HepG2 (cell line): ENCODE results near the gene CTXN1. TPM values are rescaled to one million over a fixed set of nuclear protein-coding genes. Genes with fewer than 3 reads are reported as not detected.

Source experiments
- ATAC-seq: fragments of 200-7000 bp; cut with Tn5 transposase; 3 replicates; pipeline ENCODE4 v1.9.1; 2020; ENCODE audit warnings: mild to moderate bottlenecking, moderate library complexity
- BruUV-seq: library from RNA; stranded (reverse); fragments of 400-500 nt; replicated peaks from 2 replicates; lab custom pipeline; 2021; lab: Mats Ljungman, UMichigan
- CTCF ChIA-PET: fragments of 300-600 bp; formaldehyde crosslinking; extraction: SDS; loops from one replicate; lab custom pipeline; 2021; ENCODE audit warnings: low total read pairs, inconsistent platforms, low intra/inter-chr PET ratio; lab: Yijun Ruan, JAX
- POLR2A ChIA-PET: fragments of 350-600 bp; sonication (Branson Sonifier 250); formaldehyde crosslinking; loops from one replicate; lab custom pipeline; 2020; ENCODE audit warnings: antibody characterized with exemption, inconsistent platforms; lab: Yijun Ruan, JAX
- DNase-seq: peaks from one replicate; pipeline ENCODE4 v3.0.0-alpha.2; 2015; ENCODE audit warnings: low spot score
- FAIRE-seq: peaks from 3 replicates; lab custom pipeline; 2011; peaks lifted over from hg19 to GRCh38; lab: Jason Lieb, UNC
- H2AFZ ChIP-seq: one replicate; pipeline ENCODE4 v1.6.1; 2011; ENCODE audit warnings: low read length, inconsistent platforms
- H3K27ac ChIP-seq: fragments of 300-600 bp; 3 replicates; pipeline ENCODE4 v1.8.0; 2011; ENCODE audit warnings: mixed run types, mild to moderate bottlenecking, mixed read lengths, low read length, inconsistent platforms; ENCODE audit not compliant: insufficient read depth; ENCODE audit errors: extremely low read length
- H3K27me3 ChIP-seq, 2 experiments: fragments of 200-600 bp in 1 of 2; 2 replicates in 1 of 2; 3 replicates in 1 of 2; pipeline versions ENCODE4 v1.6.0 to v1.8.0; 2011; ENCODE audit warnings: low read length in 2 of 2, mild to moderate bottlenecking in 2 of 2, moderate library complexity in 2 of 2, inconsistent platforms in 1 of 2; ENCODE audit not compliant: insufficient read depth in 2 of 2, control insufficient read depth in 1 of 2
- H3K36me3 ChIP-seq, 2 experiments: fragments of 200-600 bp in 1 of 2; replicated peaks in 1 of 2; 2 replicates in 1 of 2; 3 replicates in 1 of 2; pipeline versions ENCODE4 v1.5.1 to v1.8.0; 2011; ENCODE audit warnings: low read length in 2 of 2, inconsistent platforms in 1 of 2; ENCODE audit not compliant: insufficient read depth in 2 of 2, control insufficient read depth in 1 of 2
- H3K4me1 ChIP-seq: 2 replicates; pipeline ENCODE4 v1.5.1; 2012; ENCODE audit warnings: low read length, inconsistent platforms; ENCODE audit not compliant: insufficient read depth
- H3K4me2 ChIP-seq: 2 replicates; pipeline ENCODE4 v1.6.0; 2011; ENCODE audit warnings: low read depth, low read length, inconsistent platforms
- H3K4me3 ChIP-seq, 3 experiments: fragments of 200-600 bp in 1 of 3; sonication (generic), shearing (Covaris generic) in 1 of 3; replicated peaks in 1 of 3; 2 replicates each; pipeline ENCODE4 v1.5.1; 2011 to 2016; ENCODE audit warnings: low read length in 3 of 3, inconsistent platforms in 2 of 3, low read depth in 2 of 3, mild to moderate bottlenecking in 2 of 3, control low read depth in 1 of 3, mixed read lengths in 1 of 3; ENCODE audit not compliant: insufficient read depth in 1 of 3
- H3K79me2 ChIP-seq: one replicate; pipeline ENCODE4 v1.6.1; 2011; ENCODE audit warnings: low read length, inconsistent platforms; ENCODE audit not compliant: insufficient read depth
- H3K9ac ChIP-seq: 2 replicates; pipeline ENCODE4 v1.6.0; 2011; ENCODE audit warnings: mild to moderate bottlenecking, low read depth, low read length, inconsistent platforms; ENCODE audit not compliant: insufficient read depth
- H3K9me3 ChIP-seq: 2 replicates; pipeline ENCODE4 v1.5.1; 2012; ENCODE audit warnings: mild to moderate bottlenecking, low read length
- H4K20me1 ChIP-seq: 2 replicates; pipeline ENCODE4 v1.6.0; 2011; ENCODE audit warnings: inconsistent platforms, mild to moderate bottlenecking, low read length, moderate library complexity; ENCODE audit not compliant: insufficient read depth
- FOXO4 ChIP-seq: sonication (generic); formaldehyde crosslinking; conservative IDR thresholded peaks from 2 replicates; pipeline ENCODE4 v1.8.1; 2023; ENCODE audit warnings: missing genetic modification reagents
- HNF1A ChIP-seq, 2 experiments: sonication (generic) in 1 of 2; formaldehyde crosslinking in 1 of 2; IDR thresholded peaks; 2 replicates each; pipeline versions ENCODE4 v1.4.0 to v1.6.1; 2016 to 2020; ENCODE audit warnings: borderline replicate concordance in 1 of 2, low read depth in 1 of 2, mild to moderate bottlenecking in 1 of 2, missing genetic modification reagents in 1 of 2
- IRX3 ChIP-seq: sonication (generic); formaldehyde crosslinking; IDR thresholded peaks from 2 replicates; pipeline ENCODE4 v1.8.1; 2023; ENCODE audit warnings: mild to moderate bottlenecking, low read depth, missing genetic modification reagents, borderline replicate concordance
- KDM1A ChIP-seq: IDR thresholded peaks from 2 replicates; pipeline ENCODE4 v1.6.1; 2016; ENCODE audit warnings: missing compliant biosample characterization
- MXI1 ChIP-seq: IDR thresholded peaks from 3 replicates; pipeline ENCODE4 v1.6.1; 2012; ENCODE audit warnings: low read depth, low read length, inconsistent platforms, borderline replicate concordance
- RBAK ChIP-seq: sonication (generic); formaldehyde crosslinking; IDR thresholded peaks from 2 replicates; pipeline ENCODE4 v1.5.1; 2020; ENCODE audit warnings: mild to moderate bottlenecking, missing genetic modification reagents
- SOX13 ChIP-seq, 3 experiments: fragments of 450-650 bp in 1 of 3; sonication (generic) in 1 of 3; formaldehyde crosslinking in 1 of 3; IDR thresholded peaks in 2 of 3; conservative IDR thresholded peaks in 1 of 3; 2 replicates each; pipeline versions ENCODE4 v1.5.0 to v1.6.1; 2016 to 2020; ENCODE audit warnings: antibody characterized with exemption in 1 of 3, mild to moderate bottlenecking in 1 of 3, missing compliant biosample characterization in 1 of 3, missing genetic modification reagents in 1 of 3, moderate library complexity in 1 of 3
- ZFP82 ChIP-seq: sonication (generic); formaldehyde crosslinking; IDR thresholded peaks from 2 replicates; pipeline ENCODE4 v1.5.1; 2020; ENCODE audit warnings: mild to moderate bottlenecking, missing genetic modification reagents, borderline replicate concordance
- ZNF274 ChIP-seq: sonication (generic); formaldehyde crosslinking; IDR thresholded peaks from 2 replicates; pipeline ENCODE4 v1.5.1; 2020; ENCODE audit warnings: mild to moderate bottlenecking, missing genetic modification reagents
- ZNF335 ChIP-seq: sonication (generic); formaldehyde crosslinking; IDR thresholded peaks from 2 replicates; pipeline ENCODE4 v1.4.0; 2020; ENCODE audit warnings: missing genetic modification reagents
- ZNF414 ChIP-seq: sonication (generic); formaldehyde crosslinking; IDR thresholded peaks from 2 replicates; pipeline ENCODE4 v1.5.0; 2020; ENCODE audit warnings: missing genetic modification reagents
- ZNF607 ChIP-seq: sonication (generic); formaldehyde crosslinking; IDR thresholded peaks from 2 replicates; pipeline ENCODE4 v1.5.1; 2020; ENCODE audit warnings: missing genetic modification reagents, mild to moderate bottlenecking, borderline replicate concordance
- ZSCAN12 ChIP-seq: sonication (generic); formaldehyde crosslinking; IDR thresholded peaks from 2 replicates; pipeline ENCODE4 v1.9.0; 2021; ENCODE audit warnings: mild to moderate bottlenecking, missing genetic modification reagents
- WGBS: methylation state at CpG from one replicate; pipeline ENCODE4 v1.1.6; 2017; ENCODE audit warnings: low lambda C conversion rate; 5-methylcytosine and 5-hydroxymethylcytosine counted together
- in situ Hi-C: cut with HindIII; loops from 2 replicates; pipeline ENCODE4 v1.10.0; 2017; ENCODE audit warnings: low pct_unique_long_range_greater_than_20kb; ENCODE audit not compliant: extremely low pct_ligation_motif_present
- intact Hi-C: fragments of 100-400 bp; cut with micrococcal nuclease; formaldehyde crosslinking; loops from one replicate; pipeline ENCODE4 v1.10.0; 2022; ENCODE audit not compliant: unreplicated experiment
- polyA plus RNA-seq, 8 experiments: library from polyadenylated mRNA; depleted of rRNA in 3 of 8; stranded (reverse) in 7 of 8; unstranded in 1 of 8; fragments of >200 nt; fragmentation: Illumina TruSeq in 4 of 8; extraction: Trizol in 4 of 8; gene quantifications; 2 replicates each; pipeline versions ENCODE4 v1.2.1 to v1.2.3, GENCODE V29; 2011 to 2016; ENCODE audit warnings: low read depth in 4 of 8, missing spikeins in 1 of 8, mixed read lengths in 1 of 8; ENCODE audit not compliant: insufficient read depth in 1 of 8
- total RNA-seq, 5 experiments: library from RNA; depleted of rRNA; stranded (reverse); fragments of >200 nt; fragmentation: Illumina TruSeq; extraction: Trizol; gene quantifications; 2 replicates each; pipeline ENCODE4 v1.2.3, GENCODE V29; 2016; ENCODE audit warnings: low read depth in 1 of 5

The CTXN1 gene
- total and polyA plus RNA-seq, 2 of the 13 experiments (the other 11 are each of a cell fraction or from before 2014, with no cell fraction given): 0.11 TPM; not detected in 1

- in situ Hi-C loops (no loop called here), intact Hi-C loops (no loop called here)
- WGBS: 91% methylated on average over 6 of the region's 6 CpGs
- FAIRE-seq: no peak
- H3K27ac ChIP-seq: no peak overlapping the region
- no TSS peak for BruUV-seq
- no peak for TF ChIP-seq FOXO4
- no peak for TF ChIP-seq KDM1A (CRISPR knock-in tag)
- TF ChIP-seq IRX3 (CRISPR knock-in tag): no peak
- TF ChIP-seq MXI1: no peak
- TF ChIP-seq ZNF607 (CRISPR knock-in tag): no peak
- TF ChIP-seq ZNF335 (CRISPR knock-in tag): no peak
- TF ChIP-seq ZFP82 (CRISPR knock-in tag): no peak
- no peak for TF ChIP-seq ZSCAN12
- no peak for TF ChIP-seq ZNF274 (CRISPR knock-in tag)
- no peak for TF ChIP-seq HNF1A (IDR thresholded peaks at IDR 0.05; ENCODE audit: low read depth)
- TF ChIP-seq HNF1A (CRISPR knock-in tag; IDR thresholded peaks at IDR 0.05; ENCODE audit: borderline replicate concordance): no peak
- TF ChIP-seq ZNF414 (CRISPR knock-in tag): no peak
- TF ChIP-seq SOX13 (IDR thresholded peaks at IDR 0.05): no peak
- no peak for TF ChIP-seq SOX13 (CRISPR knock-in tag; conservative IDR thresholded peaks at IDR 0.05 in 1 of 2, IDR thresholded peaks at IDR 0.05 in 1 of 2)
- no peak for TF ChIP-seq RBAK
- TF ChIP-seq, all 625 proteins: peak for 0
- Histone ChIP-seq H3K27me3 (no peaks in the 10 kb centered on the region), H3K4me3 (no peak overlapping the region), H3K79me2 (no peaks in the 10 kb centered on the region), H3K4me1 (peaks cover 24% of the 10 kb centered on the region), H3K4me2 (no peak overlapping the region), H4K20me1 (no peaks in the 10 kb centered on the region), H3K9ac (no peak overlapping the region), H2AFZ (no peak overlapping the region), H3K9me3 (no peaks in the 10 kb centered on the region), H3K36me3 (peaks cover 7 to 39% of the 10 kb centered on the region in 2 experiments; a peak in 4 of 5 replicates)
- no peak for ATAC-seq
- no peak for DNase-seq
- POLR2A ChIA-PET: interaction anchor here (1.8 kb wide), 1 partner anchor 16 kb away, joined by 4 read pairs; the partner anchor contains the start of gene TIMM44
- CTCF ChIA-PET: no interaction called here
Measured at GRCh38 chr19:7959211-7959610, 33.3 kb upstream of the CTXN1 start.
